H1 (cell line): ENCODE data around the gene ANKRD17. TPM values are rescaled to one million over a fixed set of nuclear protein-coding genes. Genes with fewer than 3 reads are reported as not detected.

Experiments used
- CTCF ChIA-PET: fragments of 300-600 bp; sonication (Branson Sonifier 250); formaldehyde crosslinking; loops from one replicate; lab custom pipeline; 2021; ENCODE audit not compliant: partially characterized antibody; lab: Charles Lee
- POLR2A ChIA-PET: fragments of 300-600 bp; sonication (Branson Sonifier 250); formaldehyde crosslinking; loops from one replicate; lab custom pipeline; 2021; ENCODE audit warnings: inconsistent platforms; ENCODE audit not compliant: partially characterized antibody; lab: Charles Lee
- DNase-seq, 2 experiments: peaks; one replicate each; pipeline versions ENCODE4 v3.0.0 to v3.0.0-alpha.2; 2010 to 2022; ENCODE audit warnings: low spot score in 2 of 2, low read depth in 1 of 2, mixed read lengths in 1 of 2
- FAIRE-seq: peaks from 2 replicates; lab custom pipeline; 2011; peaks lifted over from hg19 to GRCh38; lab: Jason Lieb, UNC
- H2AFZ ChIP-seq: 2 replicates; pipeline ENCODE4 v1.8.1; 2012; ENCODE audit warnings: low read length, inconsistent platforms
- H2AK5ac ChIP-seq: 2 replicates; pipeline ENCODE4 v1.6.1; 2013; ENCODE audit warnings: low read depth, low read length
- H2BK120ac ChIP-seq: replicated peaks from 2 replicates; pipeline ENCODE3; 2013; ENCODE audit warnings: low read depth, low read length, inconsistent platforms
- H2BK12ac ChIP-seq: 2 replicates; pipeline ENCODE4 v1.6.1; 2013; ENCODE audit warnings: low read depth, low read length
- H2BK15ac ChIP-seq: 2 replicates; pipeline ENCODE4 v1.6.1; 2013; ENCODE audit warnings: low read length
- H2BK20ac ChIP-seq: 2 replicates; pipeline ENCODE4 v1.6.1; 2013; ENCODE audit warnings: low read length
- H2BK5ac ChIP-seq: 2 replicates; pipeline ENCODE4 v1.6.1; 2013; ENCODE audit warnings: low read depth, low read length
- H3K14ac ChIP-seq: 2 replicates; pipeline ENCODE4 v1.6.1; 2013; ENCODE audit warnings: inconsistent platforms; ENCODE audit not compliant: insufficient read length
- H3K18ac ChIP-seq: 2 replicates; pipeline ENCODE4 v1.6.1; 2013; ENCODE audit warnings: low read length; ENCODE audit errors: extremely low read depth
- H3K23ac ChIP-seq: 2 replicates; pipeline ENCODE4 v1.6.1; 2013; ENCODE audit warnings: inconsistent platforms; ENCODE audit not compliant: insufficient read length
- H3K23me2 ChIP-seq: 2 replicates; pipeline ENCODE4 v1.6.1; 2013; ENCODE audit warnings: low read depth, low read length
- H3K27ac ChIP-seq: 2 replicates; pipeline ENCODE4 v1.6.1; 2011; ENCODE audit warnings: low read depth, low read length, inconsistent platforms
- H3K27me3 ChIP-seq, 4 experiments: replicated peaks in 1 of 4; 1 replicate in 1 of 4; 2 replicates in 3 of 4; pipeline versions ENCODE4 v1.6.1 to v1.8.1; 2011 to 2013; ENCODE audit warnings: low read length in 3 of 4, mild to moderate bottlenecking in 3 of 4, inconsistent platforms in 2 of 4, mixed read lengths in 2 of 4, moderate library complexity in 1 of 4; ENCODE audit not compliant: control insufficient read depth in 3 of 4, insufficient read depth in 3 of 4; ENCODE audit errors: extremely low read depth in 1 of 4
- H3K36me3 ChIP-seq, 4 experiments: 2 replicates each; pipeline versions ENCODE4 v1.6.1 to v1.8.1; 2011 to 2013; ENCODE audit warnings: mild to moderate bottlenecking in 4 of 4, low read length in 3 of 4, moderate library complexity in 2 of 4, control low read depth in 1 of 4, inconsistent platforms in 1 of 4; ENCODE audit not compliant: insufficient read depth in 4 of 4, control insufficient read depth in 2 of 4
- H3K4ac ChIP-seq: replicated peaks from 2 replicates; pipeline ENCODE3; 2013; ENCODE audit warnings: low read length, low read depth, mixed read lengths, inconsistent platforms; ENCODE audit not compliant: insufficient read length
- H3K4me1 ChIP-seq, 4 experiments: replicated peaks in 1 of 4; 1 replicate in 1 of 4; 2 replicates in 3 of 4; pipeline versions ENCODE4 v1.6.1 to v1.8.1; 2011 to 2013; ENCODE audit warnings: low read length in 3 of 4, inconsistent platforms in 2 of 4, mixed read lengths in 1 of 4; ENCODE audit not compliant: insufficient read depth in 4 of 4, control insufficient read depth in 3 of 4
- H3K4me2 ChIP-seq, 2 experiments: 2 replicates each; pipeline versions ENCODE4 v1.6.1 to v1.8.1; 2011 to 2013; ENCODE audit warnings: low read depth in 2 of 2, low read length in 2 of 2, control low read depth in 1 of 2, inconsistent platforms in 1 of 2, mild to moderate bottlenecking in 1 of 2; ENCODE audit not compliant: insufficient read depth in 1 of 2
- H3K4me3 ChIP-seq, 4 experiments: fragments of 200-600, 300-600 bp in 1 of 4; sonication (generic), shearing (Covaris generic), sonication (Bioruptor Twin) in 1 of 4; 2 replicates each; pipeline versions ENCODE4 v1.5.1 to v1.8.1; 2011 to 2016; ENCODE audit warnings: low read length in 4 of 4, low read depth in 3 of 4, control low read depth in 2 of 4, inconsistent platforms in 2 of 4, mild to moderate bottlenecking in 2 of 4, mixed read lengths in 1 of 4, moderate library complexity in 1 of 4; ENCODE audit not compliant: insufficient read depth in 2 of 4; ENCODE audit errors: extremely low read depth in 1 of 4
- H3K56ac ChIP-seq: replicated peaks from 2 replicates; pipeline ENCODE3; 2013; ENCODE audit warnings: low read depth, mild to moderate bottlenecking, mixed read lengths, low read length, inconsistent platforms; ENCODE audit not compliant: insufficient read length
- H3K79me1 ChIP-seq: 2 replicates; pipeline ENCODE4 v1.6.1; 2013; ENCODE audit warnings: low read depth, low read length, control low read depth
- H3K79me2 ChIP-seq, 2 experiments: 2 replicates each; pipeline versions ENCODE4 v1.6.1 to v1.8.1; 2012 to 2013; ENCODE audit warnings: low read length in 2 of 2, mild to moderate bottlenecking in 2 of 2, inconsistent platforms in 1 of 2; ENCODE audit not compliant: insufficient read depth in 2 of 2, control insufficient read depth in 1 of 2
- H3K9ac ChIP-seq, 4 experiments: replicated peaks in 1 of 4; 1 replicate in 1 of 4; 2 replicates in 3 of 4; pipeline versions ENCODE4 v1.6.1 to v1.8.1; 2011 to 2013; ENCODE audit warnings: low read depth in 3 of 4, low read length in 3 of 4, control low read depth in 2 of 4, mild to moderate bottlenecking in 2 of 4, moderate library complexity in 2 of 4, inconsistent platforms in 1 of 4; ENCODE audit errors: extremely low read depth in 1 of 4
- H3K9me3 ChIP-seq, 2 experiments: 2 replicates each; pipeline versions ENCODE4 v1.6.1 to v1.8.1; 2012 to 2013; ENCODE audit warnings: mild to moderate bottlenecking in 2 of 2, moderate library complexity in 2 of 2, control low read depth in 1 of 2, inconsistent platforms in 1 of 2, low read depth in 1 of 2, low read length in 1 of 2, mixed read lengths in 1 of 2; ENCODE audit not compliant: insufficient read depth in 2 of 2
- H4K20me1 ChIP-seq, 2 experiments: replicated peaks in 1 of 2; 2 replicates each; pipeline versions ENCODE3 to v1.8.1; 2011 to 2013; ENCODE audit warnings: inconsistent platforms in 2 of 2, low read length in 2 of 2, mild to moderate bottlenecking in 1 of 2; ENCODE audit not compliant: insufficient read depth in 2 of 2, control insufficient read depth in 1 of 2
- H4K5ac ChIP-seq: 2 replicates; pipeline ENCODE4 v1.6.1; 2013; ENCODE audit warnings: low read length, low read depth, mixed read lengths, inconsistent platforms; ENCODE audit not compliant: insufficient read length
- H4K8ac ChIP-seq: 2 replicates; pipeline ENCODE4 v1.8.0; 2013; ENCODE audit warnings: mild to moderate bottlenecking, moderate library complexity, low read length, inconsistent platforms; ENCODE audit not compliant: insufficient read depth; ENCODE audit errors: extremely low read depth
- H4K91ac ChIP-seq: replicated peaks from 2 replicates; pipeline ENCODE3; 2013; ENCODE audit warnings: low read length, mixed read lengths, inconsistent platforms; ENCODE audit not compliant: insufficient read length
- POLR2AphosphoS5 ChIP-seq: IDR thresholded peaks from 2 replicates; pipeline ENCODE4 v1.6.1; 2011; ENCODE audit warnings: low read depth, low read length
- SP1 ChIP-seq: IDR thresholded peaks from 2 replicates; pipeline ENCODE4 v1.6.1; 2011; ENCODE audit warnings: low read depth, low read length
- SRF ChIP-seq: IDR thresholded peaks from 2 replicates; pipeline ENCODE4 v1.6.1; 2011; ENCODE audit warnings: mild to moderate bottlenecking, low read depth, low read length, moderate library complexity
- WGBS, 2 experiments: shearing (Covaris generic) in 1 of 2; methylation state at CpG; one replicate each; pipeline versions ENCODE4 v1.1.6 to v1.1.7; 2013 to 2015; ENCODE audit warnings: low lambda C conversion rate in 2 of 2, mixed read lengths in 2 of 2, inconsistent platforms in 1 of 2, low coverage in 1 of 2, missing lambda C conversion rate in 1 of 2; ENCODE audit not compliant: insufficient replicate concordance in 2 of 2, insufficient coverage in 1 of 2, insufficient read length in 1 of 2; ENCODE audit errors: extremely low coverage in 1 of 2, missing lambda C conversion rate in 1 of 2; 5-methylcytosine and 5-hydroxymethylcytosine counted together
- polyA plus RNA-seq, 7 experiments: library from polyadenylated mRNA; depleted of rRNA in 3 of 7; stranded (reverse) in 5 of 7; unstranded in 2 of 7; fragments of >200 nt in 5 of 7; fragments of 200-250 nt in 2 of 7; gene quantifications; 1 replicate in 5 of 7; 2 replicates in 1 of 7; 4 replicates in 1 of 7; pipeline versions ENCODE4 v1.2.1 to v1.2.3, GENCODE V29; 2011 to 2013; ENCODE audit warnings: missing spikeins in 2 of 7, mixed read lengths in 2 of 7
- total RNA-seq: library from RNA; stranded (reverse); fragmentation: NEBNext Ultra II Directional; extraction: Animal tissue kit (Norgen Biotek cat#: 25700); gene quantifications from 2 replicates; pipeline ENCODE4 v1.2.1, GENCODE V29; 2021

ANKRD17 gene
- total and polyA plus RNA-seq, 2 of the 8 experiments (the other 6 are each of a cell fraction or from before 2014, with no cell fraction given), result 42.4 to 93.7 TPM

DNA sequence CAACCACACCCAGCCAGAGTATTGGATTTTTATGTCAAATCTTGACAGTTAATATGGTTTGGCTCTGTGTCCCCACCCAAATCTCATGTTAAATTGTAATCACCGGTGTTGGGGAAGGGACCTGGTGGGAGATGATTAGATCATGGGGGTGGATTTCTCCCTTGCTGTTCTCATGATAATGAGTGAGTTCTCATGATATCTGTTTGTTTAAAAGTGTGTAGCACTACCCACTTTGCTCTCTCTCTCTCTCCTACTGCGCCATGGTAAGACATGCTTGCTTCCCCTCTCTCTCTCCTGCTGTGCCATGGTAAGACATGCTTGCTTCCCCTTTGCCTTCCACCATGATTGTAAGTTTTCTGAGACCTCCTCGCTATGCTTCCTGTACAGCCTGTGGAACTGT lies 102.2 kb downstream of the ANKRD17 start:
- Histone ChIP-seq H3K79me2 (0 out of 4 replicates have a peak, but pooled peaks cover 0 to 2% of the 10 kb centered on the region in 2 experiments), H4K5ac (no peak overlapping the region), H2BK120ac (no peak overlapping the region), H4K91ac (no peak overlapping the region), H3K27me3 (no peaks in the 10 kb centered on the region), H3K56ac (no peak overlapping the region), H2BK12ac (no peak overlapping the region), H3K14ac (no peak overlapping the region), H4K20me1 (peaks cover 0 to 2% of the 10 kb centered on the region in 2 experiments), H3K4me3 (no peak overlapping the region), H3K4me2 (no peak overlapping the region), H2BK15ac (no peak overlapping the region), H3K9ac (no peak overlapping the region), H4K8ac (no peak overlapping the region), H3K4me1 (no peaks in the 10 kb centered on the region), H3K79me1 (peaks cover 2% of the 10 kb centered on the region; the same call in 1 of the 2 replicates), H3K27ac (no peak overlapping the region), H3K23me2 (no peaks in the 10 kb centered on the region), H2BK20ac (no peak overlapping the region), H3K9me3 (no peaks in the 10 kb centered on the region), H2AFZ (no peak overlapping the region), H2BK5ac (no peak overlapping the region), H3K18ac (no peak overlapping the region), H3K23ac (no peak overlapping the region), H3K36me3 (peaks cover 0 to 54% (median 14%) of the 10 kb centered on the region in 4 experiments), H3K4ac (no peak overlapping the region), H2AK5ac (no peak overlapping the region)
- TF ChIP-seq POLR2AphosphoS5 (no peak), SRF (no peak), SP1 (no peak)
- DNase-seq, result no peak
- ChIA-PET POLR2A (no interaction called here), CTCF (no interaction called here)
- 95% methylated on average over 3 of the region's 3 CpGs; no CpG with 5 or more reads in 1 of the 2 experiments for WGBS, 2 experiments
- FAIRE-seq, result no peak
